Sigmoid colon (tissue), 7 donors: ENCODE measurements around the gene SLC11A1. TPM values are rescaled to one million over a fixed set of nuclear protein-coding genes. Genes with fewer than 3 reads are reported as not detected.

Experiments used
- DNase-seq: peaks from one replicate; pipeline ENCODE4 v3.0.0-alpha.2; 2019
- H3K27ac ChIP-seq, 4 donors: fragments of 200-600 bp; sonication (generic); one replicate each; pipeline ENCODE4 v1.5.1; 2016 to 2019; ENCODE audit warnings: mild to moderate bottlenecking in 1 of 4
- H3K27me3 ChIP-seq, 3 donors: fragments of 200-600 bp; sonication (generic); one replicate each; pipeline ENCODE4 v1.5.1; 2019; ENCODE audit warnings: mild to moderate bottlenecking in 1 of 3
- H3K36me3 ChIP-seq, 4 donors: fragments of 200-600 bp; sonication (generic); one replicate each; pipeline ENCODE4 v1.5.1; 2016 to 2019
- H3K4me1 ChIP-seq, 4 donors: fragments of 200-600 bp; sonication (generic); one replicate each; pipeline ENCODE4 v1.5.1; 2017 to 2019
- H3K4me3 ChIP-seq, 4 donors: fragments of 200-600 bp; sonication (generic); one replicate each; pipeline ENCODE4 v1.5.1; 2017 to 2019; ENCODE audit warnings: mild to moderate bottlenecking in 2 of 4, moderate library complexity in 1 of 4
- H3K9me3 ChIP-seq, 4 donors: fragments of 200-600 bp in 3 of 4; sonication (generic) in 3 of 4; one replicate each; pipeline versions ENCODE4 v1.5.1 to v1.6.1; 2013 to 2019
- EP300 ChIP-seq, 4 donors: sonication (generic); formaldehyde crosslinking; IDR thresholded peaks; one replicate each; pipeline ENCODE4 v1.6.1; 2017; ENCODE audit warnings: antibody characterized with exemption in 4 of 4
- POLR2A ChIP-seq, 2 donors: fragments of 450-650 bp; IDR thresholded peaks; one replicate each; pipeline ENCODE4 v1.6.1; 2016; ENCODE audit warnings: antibody characterized with exemption in 2 of 2, mild to moderate bottlenecking in 2 of 2, moderate library complexity in 2 of 2
- POLR2AphosphoS5 ChIP-seq, 4 donors: sonication (generic); formaldehyde crosslinking; IDR thresholded peaks; one replicate each; pipeline ENCODE4 v1.6.1; 2017; ENCODE audit warnings: antibody characterized with exemption in 4 of 4
- WGBS, 2 donors: extraction: QIAGEN DNeasy Blood & Tissue Kit; methylation state at CpG; one replicate each; pipeline ENCODE4 v1.1.7; 2013; 5-methylcytosine and 5-hydroxymethylcytosine counted together
- intact Hi-C: fragments of 100-400 bp; cut with DNase I; formaldehyde crosslinking; loops from one replicate; pipeline ENCODE4 v1.15.1; 2023
- polyA plus RNA-seq, 3 donors: library from polyadenylated mRNA; stranded (reverse); fragments of 200-250 nt; gene quantifications; one replicate each; pipeline ENCODE4 v1.2.3, GENCODE V29; 2013
- total RNA-seq, 4 donors: library from RNA; depleted of rRNA; stranded (reverse); fragments of >200 nt; gene quantifications; one replicate each; pipeline ENCODE4 v1.1.0, GENCODE V29; 2016
- TF ChIP-seq, protein P1 (sequence below), 4 experiments: fragments of 450-650 bp in 3 of 4; fragments of 200-600 bp in 1 of 4; IDR thresholded peaks; one replicate each; pipeline ENCODE4 v1.5.1; 2016 to 2019; ENCODE audit warnings: antibody characterized with exemption in 4 of 4, mild to moderate bottlenecking in 3 of 4, moderate library complexity in 2 of 4
- donor health status: healthy with polysubstance abuse.
- donor health status: Bipolar disorder and iron deficiency.
- donor health status: healthy.

Gene SLC11A1
- total and polyA plus RNA-seq, 7 donors: 1.2 to 19.0 (median 13.8) TPM

DNA sequence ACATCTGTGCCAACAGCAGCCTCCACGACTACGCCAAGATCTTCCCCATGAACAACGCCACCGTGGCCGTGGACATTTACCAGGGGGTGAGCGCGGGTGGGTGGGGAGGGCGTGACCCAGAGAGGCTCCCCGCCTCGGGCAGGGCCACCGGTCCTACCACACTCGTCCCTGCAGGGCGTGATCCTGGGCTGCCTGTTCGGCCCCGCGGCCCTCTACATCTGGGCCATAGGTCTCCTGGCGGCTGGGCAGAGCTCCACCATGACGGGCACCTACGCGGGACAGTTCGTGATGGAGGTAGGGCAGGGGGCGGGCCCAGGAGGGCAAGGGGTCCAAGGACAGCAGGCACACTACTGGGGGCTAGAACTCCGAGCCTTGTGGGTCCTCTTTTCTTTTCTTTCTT lies 9.1 kb downstream of the SLC11A1 start:
- intact Hi-C loops: no loop called here
- no peak for TF ChIP-seq EP300 (IDR thresholded peaks at IDR 0.05)
- no peak for TF ChIP-seq POLR2AphosphoS5 (IDR thresholded peaks at IDR 0.05)
- TF ChIP-seq, protein P1, sequence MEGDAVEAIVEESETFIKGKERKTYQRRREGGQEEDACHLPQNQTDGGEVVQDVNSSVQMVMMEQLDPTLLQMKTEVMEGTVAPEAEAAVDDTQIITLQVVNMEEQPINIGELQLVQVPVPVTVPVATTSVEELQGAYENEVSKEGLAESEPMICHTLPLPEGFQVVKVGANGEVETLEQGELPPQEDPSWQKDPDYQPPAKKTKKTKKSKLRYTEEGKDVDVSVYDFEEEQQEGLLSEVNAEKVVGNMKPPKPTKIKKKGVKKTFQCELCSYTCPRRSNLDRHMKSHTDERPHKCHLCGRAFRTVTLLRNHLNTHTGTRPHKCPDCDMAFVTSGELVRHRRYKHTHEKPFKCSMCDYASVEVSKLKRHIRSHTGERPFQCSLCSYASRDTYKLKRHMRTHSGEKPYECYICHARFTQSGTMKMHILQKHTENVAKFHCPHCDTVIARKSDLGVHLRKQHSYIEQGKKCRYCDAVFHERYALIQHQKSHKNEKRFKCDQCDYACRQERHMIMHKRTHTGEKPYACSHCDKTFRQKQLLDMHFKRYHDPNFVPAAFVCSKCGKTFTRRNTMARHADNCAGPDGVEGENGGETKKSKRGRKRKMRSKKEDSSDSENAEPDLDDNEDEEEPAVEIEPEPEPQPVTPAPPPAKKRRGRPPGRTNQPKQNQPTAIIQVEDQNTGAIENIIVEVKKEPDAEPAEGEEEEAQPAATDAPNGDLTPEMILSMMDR (IDR thresholded peaks at IDR 0.05): no peak
- no peak for TF ChIP-seq POLR2A (IDR thresholded peaks at IDR 0.05)
- H3K27me3 ChIP-seq: no peaks in the 10 kb centered on the region
- no peaks in the 10 kb centered on the region for H3K36me3 ChIP-seq
- DNase-seq: no peak
- no peak overlapping the region for H3K4me3 ChIP-seq
- H3K27ac ChIP-seq: no peak overlapping the region
- WGBS, 2 donors: 87 to 93% methylated on average over 23 of the region's 23 CpGs
- no peaks in the 10 kb centered on the region for H3K9me3 ChIP-seq
- peaks cover 0 to 23% (median 15%) of the 10 kb centered on the region in 4 donors for H3K4me1 ChIP-seq

DNA sequence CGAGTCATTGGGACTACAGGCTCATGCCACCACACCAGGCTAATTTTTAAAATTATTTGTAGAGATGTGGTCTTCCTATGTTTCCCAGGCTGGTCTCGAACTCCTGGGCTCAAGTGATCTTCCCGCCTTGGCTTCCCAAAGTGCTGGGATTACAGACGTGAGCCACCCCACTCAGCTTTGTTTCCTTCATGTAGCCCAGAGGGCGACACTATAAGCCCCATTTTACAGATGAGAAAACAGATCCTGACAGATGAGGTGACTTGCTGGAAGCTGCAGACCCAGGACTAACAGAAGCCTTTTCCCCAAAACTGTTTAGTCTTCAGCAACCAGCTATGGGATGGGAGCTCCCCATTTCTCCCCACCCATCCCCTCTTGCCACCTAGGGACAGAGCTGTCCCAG lies 10.4 kb downstream of the SLC11A1 start:
- peaks cover 0 to 24% (median 23%) of the 10 kb centered on the region in 4 donors for H3K4me1 ChIP-seq
- TF ChIP-seq, protein P1 (IDR thresholded peaks at IDR 0.05): no peak
- TF ChIP-seq EP300 (IDR thresholded peaks at IDR 0.05): no peak
- TF ChIP-seq POLR2AphosphoS5 (IDR thresholded peaks at IDR 0.05): no peak
- no peak for TF ChIP-seq POLR2A (IDR thresholded peaks at IDR 0.05)
- H3K4me3 ChIP-seq: no peak overlapping the region
- H3K36me3 ChIP-seq: no peaks in the 10 kb centered on the region
- no peak for DNase-seq
- H3K27me3 ChIP-seq: no peaks in the 10 kb centered on the region
- intact Hi-C loops: no loop called here
- 92 to 96% methylated on average over 5 of the region's 5 CpGs for WGBS, 2 donors
- no peak overlapping the region for H3K27ac ChIP-seq
- no peaks in the 10 kb centered on the region for H3K9me3 ChIP-seq

DNA sequence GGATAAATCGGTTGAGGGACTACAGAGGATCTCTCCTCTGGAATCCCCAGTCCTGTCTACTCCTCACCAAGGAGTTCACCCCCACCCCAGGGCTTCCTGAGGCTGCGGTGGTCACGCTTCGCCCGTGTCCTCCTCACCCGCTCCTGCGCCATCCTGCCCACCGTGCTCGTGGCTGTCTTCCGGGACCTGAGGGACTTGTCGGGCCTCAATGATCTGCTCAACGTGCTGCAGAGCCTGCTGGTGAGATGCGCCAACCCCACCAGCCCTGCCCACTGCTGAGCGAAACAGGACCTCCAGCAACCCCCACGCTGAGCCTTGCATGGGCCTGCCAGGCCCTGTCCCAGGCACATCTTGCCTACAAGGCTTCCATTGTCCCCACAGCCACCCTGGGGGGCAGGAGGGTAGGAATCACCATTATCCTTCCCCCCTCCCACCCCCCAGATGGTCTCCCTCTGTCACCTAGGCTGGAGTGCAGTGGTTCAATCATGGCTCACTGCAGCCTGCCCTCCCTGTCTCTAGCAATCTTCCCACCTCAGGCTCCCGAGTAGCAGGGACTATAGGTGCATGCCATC lies 10.9 kb downstream of the SLC11A1 start:
- TF ChIP-seq, protein P1 (IDR thresholded peaks at IDR 0.05): no peak
- TF ChIP-seq POLR2AphosphoS5 (IDR thresholded peaks at IDR 0.05): no peak
- TF ChIP-seq EP300 (IDR thresholded peaks at IDR 0.05): no peak
- TF ChIP-seq POLR2A (IDR thresholded peaks at IDR 0.05): no peak

DNA sequence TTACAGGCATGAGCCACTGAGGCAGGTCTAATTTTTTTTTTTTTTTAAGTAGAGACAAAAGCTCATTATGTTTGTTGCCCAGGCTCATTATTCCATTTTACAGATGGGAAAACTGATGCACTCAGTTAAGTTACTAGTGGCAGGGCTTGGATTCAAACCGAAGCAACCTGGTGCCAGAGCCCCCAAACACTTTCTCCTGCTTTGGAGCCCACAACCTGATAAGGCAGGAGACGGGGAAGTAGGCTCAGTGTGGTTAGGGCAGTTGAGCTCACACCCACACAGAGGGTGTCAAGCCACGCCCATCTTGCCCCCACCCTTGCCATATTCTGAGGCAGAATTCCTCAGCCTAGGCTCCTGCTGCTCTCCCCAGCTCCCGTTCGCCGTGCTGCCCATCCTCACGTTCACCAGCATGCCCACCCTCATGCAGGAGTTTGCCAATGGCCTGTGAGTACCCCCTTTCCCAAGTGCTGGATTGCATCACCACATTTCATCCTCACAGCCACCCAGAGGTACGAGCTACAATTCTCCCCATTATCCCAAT lies 11.7 kb downstream of the SLC11A1 start:
- Histone ChIP-seq H3K9me3 (no peaks in the 10 kb centered on the region), H3K36me3 (no peaks in the 10 kb centered on the region), H3K4me3 (no peak overlapping the region), H3K27ac (no peak overlapping the region), H3K4me1 (peaks cover 0 to 28% (median 26%) of the 10 kb centered on the region in 4 donors), H3K27me3 (no peaks in the 10 kb centered on the region)
- DNase-seq: no peak
- WGBS, 2 donors: 47 to 65% methylated on average over 8 of the region's 8 CpGs
- TF ChIP-seq, protein P1 (IDR thresholded peaks at IDR 0.05): no peak
- TF ChIP-seq EP300 (IDR thresholded peaks at IDR 0.05) (no peak), POLR2AphosphoS5 (IDR thresholded peaks at IDR 0.05) (no peak), POLR2A (IDR thresholded peaks at IDR 0.05) (no peak)
- intact Hi-C loops: no loop called here

More for the DNA sequence above, 10.9 kb downstream of the SLC11A1 start:
- H3K9me3 ChIP-seq: no peaks in the 10 kb centered on the region
- intact Hi-C loops: no loop called here
- H3K27me3 ChIP-seq: no peaks in the 10 kb centered on the region
- no peak overlapping the region for H3K27ac ChIP-seq
- WGBS, 2 donors: 80 to 88% methylated on average over 16 of the region's 16 CpGs
- peaks cover 0 to 24% (median 23%) of the 10 kb centered on the region in 4 donors for H3K4me1 ChIP-seq
- H3K36me3 ChIP-seq: no peaks in the 10 kb centered on the region
- DNase-seq: no peak
- no peak overlapping the region for H3K4me3 ChIP-seq
